Osteocyte (in vitro differentiated cells): ENCODE results near the gene MPDZ. TPM values are rescaled to one million over a fixed set of nuclear protein-coding genes. Genes with fewer than 3 reads are reported as not detected.

Experiments
- DNase-seq: peaks from one replicate; pipeline ENCODE4 v3.0.0; 2021; ENCODE audit warnings: mixed read lengths; ENCODE audit not compliant: unreplicated experiment; ENCODE audit errors: extremely low spot score
- H3K27ac Mint-ChIP-seq: one replicate; pipeline ENCODE4 v1.8.0; 2021; ENCODE audit warnings: mild to moderate bottlenecking, mixed read lengths; ENCODE audit not compliant: unreplicated experiment
- H3K27me3 Mint-ChIP-seq: one replicate; pipeline ENCODE4 v1.8.0; 2021; ENCODE audit warnings: mixed read lengths; ENCODE audit not compliant: unreplicated experiment
- H3K36me3 Mint-ChIP-seq: one replicate; pipeline ENCODE4 v1.8.0; 2021; ENCODE audit warnings: mixed read lengths; ENCODE audit not compliant: unreplicated experiment
- H3K4me1 Mint-ChIP-seq: one replicate; pipeline ENCODE4 v1.8.0; 2021; ENCODE audit warnings: mixed read lengths; ENCODE audit not compliant: unreplicated experiment
- H3K4me3 Mint-ChIP-seq: one replicate; pipeline ENCODE4 v1.8.0; 2021; ENCODE audit warnings: mild to moderate bottlenecking, moderate library complexity, mixed read lengths; ENCODE audit not compliant: unreplicated experiment
- H3K9me3 Mint-ChIP-seq: one replicate; pipeline ENCODE4 v1.8.0; 2021; ENCODE audit warnings: mixed read lengths; ENCODE audit not compliant: unreplicated experiment
- total RNA-seq: library from RNA; stranded (reverse); gene quantifications from 2 replicates; pipeline ENCODE4 v1.2.1, GENCODE V29; 2021
- TF ChIP-seq, protein P1 (sequence below): fragments of 200-600 bp; sonication (generic); IDR thresholded peaks from 2 replicates; pipeline ENCODE4 v1.5.0; 2021; ENCODE audit warnings: antibody characterized with exemption, mild to moderate bottlenecking, moderate library complexity

The MPDZ gene
- total RNA-seq, 1 donor from 2014 or later, result 51.9 TPM

DNA sequence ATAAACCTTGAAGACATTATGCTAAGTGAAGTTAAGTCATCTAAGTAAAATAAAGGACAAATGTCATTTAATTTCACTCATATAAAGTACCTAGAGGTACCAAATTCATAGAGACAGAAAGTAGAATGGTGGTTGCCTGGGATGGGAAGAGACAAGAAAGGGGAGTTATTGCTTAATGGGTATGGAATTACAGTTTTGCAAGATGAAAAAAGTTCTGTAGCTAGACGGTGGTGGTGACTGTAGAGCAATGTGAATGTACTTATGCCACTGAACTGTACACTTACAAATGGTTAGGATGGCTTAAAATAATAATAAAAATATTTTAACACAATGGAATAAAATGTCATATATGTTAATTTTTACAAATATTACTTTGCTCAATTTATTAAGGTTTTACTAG, 128.0 kb downstream of the MPDZ start:
- H3K27me3 Mint-ChIP-seq, result no peaks in the 10 kb centered on the region
- no peaks in the 10 kb centered on the region for H3K4me1 Mint-ChIP-seq
- H3K4me3 Mint-ChIP-seq, result no peak overlapping the region
- H3K9me3 Mint-ChIP-seq, result no peaks in the 10 kb centered on the region
- TF ChIP-seq, protein P1, sequence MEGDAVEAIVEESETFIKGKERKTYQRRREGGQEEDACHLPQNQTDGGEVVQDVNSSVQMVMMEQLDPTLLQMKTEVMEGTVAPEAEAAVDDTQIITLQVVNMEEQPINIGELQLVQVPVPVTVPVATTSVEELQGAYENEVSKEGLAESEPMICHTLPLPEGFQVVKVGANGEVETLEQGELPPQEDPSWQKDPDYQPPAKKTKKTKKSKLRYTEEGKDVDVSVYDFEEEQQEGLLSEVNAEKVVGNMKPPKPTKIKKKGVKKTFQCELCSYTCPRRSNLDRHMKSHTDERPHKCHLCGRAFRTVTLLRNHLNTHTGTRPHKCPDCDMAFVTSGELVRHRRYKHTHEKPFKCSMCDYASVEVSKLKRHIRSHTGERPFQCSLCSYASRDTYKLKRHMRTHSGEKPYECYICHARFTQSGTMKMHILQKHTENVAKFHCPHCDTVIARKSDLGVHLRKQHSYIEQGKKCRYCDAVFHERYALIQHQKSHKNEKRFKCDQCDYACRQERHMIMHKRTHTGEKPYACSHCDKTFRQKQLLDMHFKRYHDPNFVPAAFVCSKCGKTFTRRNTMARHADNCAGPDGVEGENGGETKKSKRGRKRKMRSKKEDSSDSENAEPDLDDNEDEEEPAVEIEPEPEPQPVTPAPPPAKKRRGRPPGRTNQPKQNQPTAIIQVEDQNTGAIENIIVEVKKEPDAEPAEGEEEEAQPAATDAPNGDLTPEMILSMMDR, result no peak
- DNase-seq, result no peak
- peaks cover 48% of the 10 kb centered on the region for H3K36me3 Mint-ChIP-seq
- no peak overlapping the region for H3K27ac Mint-ChIP-seq

DNA sequence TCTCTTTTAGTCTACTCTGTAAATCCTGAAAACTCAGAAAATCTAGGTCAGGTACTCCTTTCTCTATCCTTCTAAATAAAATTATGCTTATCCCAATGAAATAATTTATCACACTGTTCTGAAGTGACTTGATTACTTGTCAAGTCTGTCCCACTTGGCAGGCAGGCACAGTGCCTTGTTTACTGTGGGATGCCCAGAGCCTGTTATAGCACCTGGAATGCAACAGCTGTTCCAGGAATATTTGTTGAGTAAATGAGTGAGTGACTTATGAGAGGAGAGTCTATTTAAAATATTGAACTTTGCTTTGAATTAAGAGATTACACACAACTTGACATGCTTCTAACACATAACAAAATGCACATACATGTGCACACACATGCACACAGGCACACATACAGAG, 130.0 kb downstream of the MPDZ start:
- Mint-ChIP-seq H3K4me1 (peaks cover 2% of the 10 kb centered on the region), H3K9me3 (no peaks in the 10 kb centered on the region), H3K4me3 (no peak overlapping the region), H3K27me3 (no peaks in the 10 kb centered on the region), H3K27ac (no peak overlapping the region), H3K36me3 (peaks cover 45% of the 10 kb centered on the region)
- no peak for DNase-seq
- TF ChIP-seq, protein P1, result no peak

- H3K4me3 Mint-ChIP-seq, result no peak overlapping the region
- H3K4me1 Mint-ChIP-seq, result peaks cover 17% of the 10 kb centered on the region
- peaks cover 36% of the 10 kb centered on the region for H3K36me3 Mint-ChIP-seq
- no peaks in the 10 kb centered on the region for H3K9me3 Mint-ChIP-seq
- H3K27me3 Mint-ChIP-seq, result no peaks in the 10 kb centered on the region
- no peak overlapping the region for H3K27ac Mint-ChIP-seq
- no peak for DNase-seq
- TF ChIP-seq, protein P1, result no peak
Observed at GRCh38 chr9:13146840-13147239, 132.7 kb downstream of the MPDZ start.

DNA sequence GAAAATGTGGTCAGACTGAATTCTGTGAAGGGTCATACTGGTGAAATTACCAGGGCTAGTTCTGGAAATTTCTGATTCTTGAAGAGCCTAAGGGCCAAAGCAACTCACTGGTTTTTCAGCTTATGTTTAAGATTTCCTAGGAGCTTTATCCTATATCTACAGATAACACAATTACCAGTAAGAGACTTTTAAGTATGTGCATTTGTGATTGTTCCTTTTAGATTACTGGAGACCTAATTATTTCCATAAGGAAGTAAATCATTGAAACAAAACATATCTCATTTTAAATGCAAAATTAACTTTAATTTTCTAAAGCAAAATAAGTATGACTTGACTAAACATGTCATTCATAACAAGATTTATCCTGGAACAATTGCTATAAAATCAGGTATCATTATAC, 134.2 kb downstream of the MPDZ start:
- Mint-ChIP-seq H3K9me3 (no peaks in the 10 kb centered on the region), H3K4me3 (no peak overlapping the region), H3K36me3 (peaks cover 32% of the 10 kb centered on the region), H3K4me1 (peaks cover 30% of the 10 kb centered on the region), H3K27me3 (no peaks in the 10 kb centered on the region), H3K27ac (no peak overlapping the region)
- TF ChIP-seq, protein P1, result no peak
- no peak for DNase-seq

GRCh38 chr9:13144166-13144775, 135.2 kb downstream of the MPDZ start:
- no peaks in the 10 kb centered on the region for H3K27me3 Mint-ChIP-seq
- no peak for DNase-seq
- TF ChIP-seq, protein P1, result no peak
- H3K27ac Mint-ChIP-seq, result peak overlapping the region; percentile 29
- peaks cover 38% of the 10 kb centered on the region for H3K4me1 Mint-ChIP-seq
- H3K4me3 Mint-ChIP-seq, result no peak overlapping the region
- H3K9me3 Mint-ChIP-seq, result no peaks in the 10 kb centered on the region
- H3K36me3 Mint-ChIP-seq, result peaks cover 26% of the 10 kb centered on the region
